DMS79 treated with DMSO at 0.1 percent for 48 hours (cell line): ENCODE data around the gene UBASH3A.
A peak's percentile ranks its signal among the peaks of the same experiment; 100 is the strongest.

Source experiments
- DNase-seq: peaks from one replicate; lab custom pipeline; 2025; lab: John Stamatoyannopoulos, UW

The UBASH3A gene

GRCh38 chr21:42452401-42453223 is 48.9 kb downstream of the UBASH3A start:
- no peak for DNase-seq

DNA sequence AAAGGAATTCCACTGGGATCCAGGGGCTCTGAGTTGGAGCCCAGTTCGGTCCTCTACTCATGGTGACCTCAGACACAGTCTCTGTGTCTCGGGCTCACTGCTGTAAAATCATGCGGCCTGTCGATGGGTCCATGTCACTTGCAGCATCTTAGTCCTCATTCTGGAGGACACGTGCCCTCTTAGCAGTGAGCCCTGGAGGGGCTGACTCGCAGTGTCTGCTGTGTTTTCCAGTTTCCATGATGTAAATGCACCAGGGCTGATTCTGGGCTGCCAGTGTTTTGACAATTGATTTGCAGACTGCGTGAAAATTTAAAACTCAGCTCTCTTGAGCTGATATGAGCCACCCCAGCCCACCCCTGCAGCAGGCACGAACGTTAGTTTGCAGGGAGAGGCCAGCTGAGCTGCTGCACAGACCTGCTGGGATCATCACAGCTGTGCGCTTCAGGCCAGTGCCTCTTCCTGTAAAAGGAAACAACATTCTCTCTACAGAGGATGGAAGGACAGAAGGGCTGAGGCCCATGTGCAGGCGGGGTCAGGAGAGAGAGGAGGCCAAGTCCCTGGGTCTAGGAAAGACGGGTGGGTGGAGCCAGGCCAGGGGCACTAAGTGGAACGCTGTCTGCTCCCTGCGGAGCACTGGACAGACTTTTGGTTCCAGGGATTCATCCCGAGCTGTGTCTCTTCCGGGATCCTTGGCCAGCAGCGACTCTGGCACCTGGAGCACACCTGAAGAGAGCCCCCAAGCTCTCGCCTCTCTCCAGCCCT is 49.7 kb downstream of the UBASH3A start:
- no peak for DNase-seq

DNA sequence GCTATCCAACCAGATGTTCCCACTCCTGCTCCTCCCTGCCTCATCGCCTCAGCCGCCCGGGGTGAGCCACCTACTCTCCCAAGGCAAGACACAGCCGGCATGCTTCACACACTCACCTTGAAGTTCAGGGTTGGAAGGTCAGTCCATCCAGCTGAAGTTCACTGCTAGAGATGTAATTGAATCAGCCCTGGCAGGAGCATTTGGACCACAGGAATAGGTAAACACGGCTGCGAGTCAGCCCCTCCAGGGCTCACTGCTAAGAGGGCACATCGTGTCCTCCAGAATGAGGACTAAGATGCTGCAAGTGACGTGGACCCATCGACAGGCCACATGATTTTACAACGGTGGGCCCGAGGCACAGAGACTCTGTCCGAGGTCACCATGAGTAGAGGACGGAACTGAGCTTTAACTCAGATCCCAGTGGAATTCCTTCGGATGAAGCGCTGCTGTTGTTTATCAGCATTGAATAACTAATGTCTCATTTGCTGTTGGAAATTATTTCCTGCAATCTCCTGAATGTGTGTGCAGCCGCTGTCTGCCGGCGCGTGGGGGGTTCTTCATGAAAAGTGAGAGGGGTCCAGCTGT is 50.4 kb downstream of the UBASH3A start:
- DNase-seq = no peak

DNA sequence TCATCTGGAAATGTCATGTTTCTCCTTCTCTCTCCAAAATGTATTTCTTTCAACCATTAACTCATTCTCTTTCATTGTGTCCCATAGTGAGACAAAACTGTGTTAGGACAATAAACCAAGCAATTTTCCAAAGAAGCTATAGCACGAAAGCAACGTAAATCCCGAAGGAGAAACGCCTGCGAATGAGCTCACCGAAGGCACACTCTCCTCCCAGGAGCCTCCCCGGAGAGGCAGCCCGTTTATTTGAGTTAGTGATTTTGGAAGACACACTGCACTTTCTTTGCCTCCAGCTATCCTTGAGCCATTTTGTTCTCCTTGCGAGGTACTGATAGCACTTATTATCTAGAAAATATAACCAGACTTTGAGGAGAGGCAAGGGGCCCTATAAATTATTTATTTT is 51.1 kb downstream of the UBASH3A start:
- DNase-seq = no peak

DNA sequence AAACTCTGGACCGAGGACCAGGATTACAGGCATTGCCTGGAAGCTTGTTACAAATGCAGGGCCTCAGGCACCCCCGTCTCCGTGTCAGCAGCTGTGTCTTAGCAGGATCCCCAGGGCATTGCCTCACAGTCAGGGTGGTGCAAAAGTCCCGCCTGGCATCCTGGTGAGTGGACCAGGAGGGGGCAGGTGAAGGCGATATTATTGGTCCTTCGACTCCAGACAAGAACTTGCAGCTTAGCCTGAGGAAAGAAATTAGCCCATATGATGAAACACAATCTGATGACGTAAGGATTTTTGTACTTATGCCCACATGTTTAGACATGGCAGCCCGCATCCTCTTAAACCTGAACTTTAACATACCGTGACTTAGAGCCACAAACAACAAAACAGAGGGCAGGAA is 51.5 kb downstream of the UBASH3A start:
- DNase-seq = no peak

GRCh38 chr21:42455754-42456440 is 52.2 kb downstream of the UBASH3A start:
- DNase-seq = no peak

GRCh38 chr21:42456457-42456856 is 52.8 kb downstream of the UBASH3A start:
- DNase-seq = no peak

- DNase-seq = no peak
These were observed 55.4 kb downstream of the UBASH3A start for GRCh38 chr21:42459082-42459460.

- DNase-seq = peak; percentile 23
These were observed 56.0 kb downstream of the UBASH3A start for GRCh38 chr21:42459546-42460215.

DNA sequence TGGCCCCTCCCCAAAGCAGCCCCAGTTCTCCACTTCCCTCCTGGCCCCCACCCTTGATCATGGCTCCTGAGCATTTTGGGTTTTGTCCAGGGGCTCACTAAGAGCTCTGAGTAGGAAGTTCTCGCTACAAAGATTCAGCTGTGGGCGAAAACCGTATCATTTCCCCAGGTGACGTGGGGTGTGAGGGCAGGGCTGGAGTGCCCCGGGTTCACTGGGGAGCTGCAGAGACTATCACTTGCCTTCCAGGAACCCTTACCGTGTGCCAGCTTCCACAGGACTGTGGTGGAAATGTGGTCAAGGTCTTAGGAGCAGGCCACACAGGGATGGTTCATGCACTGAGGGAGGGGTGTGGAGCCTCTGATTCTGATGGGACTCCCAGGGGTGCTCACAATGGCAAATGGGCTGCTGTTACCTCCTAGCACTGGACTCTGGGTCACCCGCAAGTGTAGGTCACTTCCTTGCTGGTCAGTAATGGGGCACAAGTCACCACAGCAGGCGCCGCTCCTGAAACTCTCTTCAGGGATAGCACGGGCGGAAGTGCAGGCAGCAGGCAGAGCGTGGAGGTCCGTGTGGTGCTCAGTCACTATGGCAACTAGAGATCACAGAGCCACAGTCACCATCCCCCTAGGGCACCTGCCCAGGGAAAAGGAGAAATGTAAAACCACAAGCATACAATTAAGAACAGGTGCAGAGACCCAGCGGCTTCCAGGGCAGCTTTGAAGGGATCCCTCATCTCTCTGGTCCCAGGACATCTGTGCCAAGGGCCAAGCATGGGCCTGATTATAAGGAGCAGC is 56.9 kb downstream of the UBASH3A start:
- peak; percentile 94 for DNase-seq

GRCh38 chr21:42461185-42461520 is 57.5 kb downstream of the UBASH3A start:
- DNase-seq = peak; percentile 79

DNA sequence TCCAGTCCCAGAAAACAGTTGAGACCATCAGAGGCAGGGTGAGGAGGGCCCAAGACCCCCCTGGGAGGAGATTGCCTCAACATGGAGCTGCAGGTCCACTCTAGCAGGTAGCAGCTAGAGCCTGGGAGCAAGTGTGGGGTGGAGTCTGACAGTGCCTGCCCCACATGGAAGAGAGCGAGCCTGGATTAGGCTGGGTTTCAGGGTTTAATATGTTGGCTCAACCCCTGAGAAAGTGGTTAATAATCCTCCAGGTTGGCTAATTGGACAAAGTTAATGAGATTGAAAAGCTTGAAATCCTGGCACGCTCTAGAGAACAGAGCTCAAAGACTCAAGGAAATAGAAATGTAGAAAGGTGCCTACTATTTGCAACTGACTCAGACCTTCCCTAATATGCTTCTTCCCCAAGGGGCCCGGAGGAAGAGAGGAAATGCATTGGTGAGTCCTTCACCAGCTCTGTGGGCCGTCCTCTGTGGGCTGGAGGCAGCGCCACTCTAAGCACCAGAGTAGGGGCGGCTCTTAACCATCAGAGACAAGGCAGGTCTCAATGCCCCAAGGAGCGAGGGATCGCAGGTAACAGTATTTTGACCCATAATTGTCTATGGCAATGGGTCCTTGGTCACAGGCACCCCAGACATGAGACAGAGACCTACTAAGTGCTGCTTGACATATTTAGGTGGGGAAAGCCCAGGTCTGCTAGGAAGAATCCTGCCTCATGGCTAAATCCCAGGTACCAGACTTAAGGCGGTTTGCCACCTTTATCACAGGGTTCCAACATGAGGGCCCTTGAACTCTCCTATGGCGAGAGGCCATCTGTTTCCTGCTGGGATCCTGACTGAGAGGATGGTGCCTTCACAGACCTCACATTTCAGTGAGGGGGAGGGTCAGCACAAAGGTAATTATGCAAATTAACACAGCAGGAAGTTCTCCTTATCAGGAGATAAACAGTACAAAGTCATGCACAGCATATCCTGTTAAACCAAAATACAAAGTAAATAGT is 58.5 kb downstream of the UBASH3A start:
- peak; percentile 16 for DNase-seq

DNA sequence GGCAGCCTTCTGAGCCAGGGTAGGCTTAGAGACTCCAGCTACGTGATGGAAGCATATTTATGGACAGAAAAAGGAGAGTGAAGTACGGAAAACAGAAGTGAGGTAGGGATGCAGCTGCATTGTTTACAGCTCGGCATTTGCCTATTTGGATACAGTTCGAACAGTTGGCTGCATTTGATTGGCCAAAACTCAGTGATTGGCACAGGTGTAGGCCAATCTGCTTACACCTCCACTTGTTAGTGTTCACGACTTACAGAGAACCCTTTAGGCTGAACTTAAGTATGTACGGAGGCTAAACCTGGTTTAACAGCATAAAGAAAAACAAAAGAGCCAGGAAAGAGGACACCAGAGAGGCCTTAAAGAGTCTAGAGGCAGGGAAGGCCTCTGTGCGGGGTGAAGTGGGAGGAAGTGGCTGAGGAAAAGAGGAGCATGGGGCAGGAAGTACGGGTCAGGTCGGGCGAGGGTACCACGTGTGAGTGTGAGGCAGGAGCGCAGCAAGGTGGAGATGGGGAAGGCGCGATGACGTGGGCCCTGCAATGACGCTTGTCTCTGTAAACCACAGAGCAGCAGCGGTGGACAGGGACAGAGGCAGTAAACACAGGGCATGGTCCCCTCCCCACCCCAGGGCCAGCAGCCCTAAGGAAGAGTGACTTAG is 60.3 kb downstream of the UBASH3A start:
- DNase-seq = no peak

DNA sequence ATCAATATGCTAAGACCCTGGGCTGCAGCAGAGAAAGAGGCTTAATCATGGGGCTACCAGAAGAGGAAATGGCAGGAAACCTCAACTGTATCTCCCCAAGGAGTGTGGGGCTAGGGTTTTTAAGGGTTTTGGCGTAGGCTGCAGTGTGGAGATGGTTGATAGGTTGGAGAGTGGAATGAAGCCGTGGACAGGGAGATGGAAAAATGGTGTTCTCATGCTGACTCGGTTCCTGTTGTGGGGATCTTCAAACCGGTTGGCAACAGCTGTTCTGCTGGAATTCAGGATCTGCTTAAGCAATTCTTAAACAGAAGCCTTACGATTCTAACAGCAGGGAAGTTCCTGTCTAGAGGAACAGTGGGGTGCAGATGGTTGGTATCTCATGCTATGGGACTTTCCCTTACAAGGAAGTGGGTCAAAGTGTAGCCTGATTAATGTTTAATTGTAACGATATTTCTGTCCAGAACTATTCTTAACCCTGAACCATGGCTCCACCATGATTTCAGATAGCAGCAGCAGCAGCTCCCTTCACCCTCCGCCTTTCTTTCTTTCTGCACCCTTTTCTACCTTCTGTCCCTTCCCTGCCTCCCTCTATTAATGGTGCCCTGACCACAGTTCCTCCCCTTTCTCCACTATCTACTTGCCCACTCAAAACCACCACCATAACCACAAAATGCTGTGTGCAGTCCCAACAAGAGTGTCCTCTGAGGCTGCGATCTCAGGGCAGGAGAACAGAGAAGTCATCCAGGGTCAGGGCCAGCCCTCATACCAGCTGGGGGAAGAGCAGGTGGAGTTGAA is 61.5 kb downstream of the UBASH3A start:
- no peak for DNase-seq

DNA sequence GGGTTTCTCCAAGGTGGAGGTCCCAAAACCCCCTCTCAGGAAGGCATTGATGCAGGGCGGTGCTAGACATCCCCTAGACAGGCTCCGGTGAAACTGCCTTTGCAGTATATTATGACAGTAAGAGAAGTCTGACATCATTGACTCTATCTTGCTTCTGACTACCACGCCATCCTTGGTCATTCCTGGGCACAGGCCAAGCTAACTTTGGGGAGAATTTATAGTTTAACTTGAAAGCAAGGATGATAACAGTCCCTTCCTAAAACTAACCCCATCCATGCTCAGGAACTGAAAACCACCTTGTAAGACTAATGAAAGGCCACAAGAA is 62.1 kb downstream of the UBASH3A start:
- no peak for DNase-seq

GRCh38 chr21:42466700-42467099 is 63.0 kb downstream of the UBASH3A start:
- no peak for DNase-seq

GRCh38 chr21:42467140-42467983 is 63.7 kb downstream of the UBASH3A start:
- DNase-seq = no peak
